ENCODE data around the gene ANKRD18A. TPM values are rescaled to one million over a fixed set of nuclear protein-coding genes. Genes with fewer than 3 reads are reported as not detected.
A peak's percentile ranks its signal among the peaks of the same experiment; 100 is the strongest.

The ANKRD18A gene
- total and polyA plus RNA-seq, 7 donors, result under 0.01 to 1.4 (median 0.14) TPM

- WGBS, 2 donors, result 69 to 74% methylated on average over 3 of the region's 3 CpGs
- peaks cover 0 to 11% (median 0%) of the 10 kb centered on the region in 3 donors for H3K27me3 ChIP-seq
- intact Hi-C loops (cut with DNase I), result no loop called here
Observed at GRCh38 chr9:38634315-38634714, 13.9 kb upstream of the ANKRD18A start.

GRCh38 chr9:38629511-38629910 is 9.1 kb upstream of the ANKRD18A start:
- Histone ChIP-seq H3K27ac (no peak overlapping the region), H3K4me1 (no peaks in the 10 kb centered on the region), H3K27me3 (peaks cover 0 to 6% (median 0%) of the 10 kb centered on the region in 3 donors), H3K4me3 (no peak overlapping the region), H3K36me3 (no peaks in the 10 kb centered on the region), H3K9me3 (no peaks in the 10 kb centered on the region)
- TF ChIP-seq POLR2AphosphoS5 (IDR thresholded peaks at IDR 0.05), result no peak
- no peak for TF ChIP-seq CTCF (IDR thresholded peaks at IDR 0.05)
- no peak for TF ChIP-seq POLR2A (IDR thresholded peaks at IDR 0.05)
- no peak for TF ChIP-seq EP300 (IDR thresholded peaks at IDR 0.05)
- 89 to 91% methylated on average over 4 of the region's 4 CpGs for WGBS, 2 donors
- DNase-seq, result no peak
- intact Hi-C loops (cut with DNase I), result no loop called here

More at GRCh38 chr9:38634315-38634714, 13.9 kb upstream of the ANKRD18A start:
- H3K27ac ChIP-seq, result no peak overlapping the region
- H3K36me3 ChIP-seq, result no peaks in the 10 kb centered on the region
- H3K4me3 ChIP-seq, result no peak overlapping the region
- DNase-seq, result no peak
- TF ChIP-seq EP300 (IDR thresholded peaks at IDR 0.05), result no peak
- no peak for TF ChIP-seq CTCF (IDR thresholded peaks at IDR 0.05)
- TF ChIP-seq POLR2AphosphoS5 (IDR thresholded peaks at IDR 0.05), result no peak
- no peak for TF ChIP-seq POLR2A (IDR thresholded peaks at IDR 0.05)
- H3K9me3 ChIP-seq, result no peaks in the 10 kb centered on the region
- H3K4me1 ChIP-seq, result no peaks in the 10 kb centered on the region

- peaks cover 0 to 6% (median 0%) of the 10 kb centered on the region in 4 donors for H3K9me3 ChIP-seq
- peaks cover 15 to 41% (median 25%) of the 10 kb centered on the region in 3 donors for H3K27me3 ChIP-seq
- H3K4me3 ChIP-seq, result no peak overlapping the region
- peaks cover 0 to 15% (median 13%) of the 10 kb centered on the region in 4 donors for H3K4me1 ChIP-seq
- intact Hi-C loops (cut with DNase I), result no loop called here
- 67 to 89% methylated on average over 2 of the region's 2 CpGs for WGBS, 2 donors
- H3K36me3 ChIP-seq, result no peaks in the 10 kb centered on the region
- DNase-seq, result no peak
- H3K27ac ChIP-seq, result no peak overlapping the region
- TF ChIP-seq EP300 (IDR thresholded peaks at IDR 0.05), result no peak
- TF ChIP-seq POLR2A (IDR thresholded peaks at IDR 0.05), result no peak
- TF ChIP-seq POLR2AphosphoS5 (IDR thresholded peaks at IDR 0.05), result no peak
- no peak for TF ChIP-seq CTCF (IDR thresholded peaks at IDR 0.05)
Observed at GRCh38 chr9:38626006-38626405, 5.6 kb upstream of the ANKRD18A start.

GRCh38 chr9:38622951-38623350 is 2.6 kb upstream of the ANKRD18A start:
- Histone ChIP-seq H3K36me3 (no peaks in the 10 kb centered on the region), H3K4me1 (peaks cover 0 to 31% (median 27%) of the 10 kb centered on the region in 4 donors), H3K9me3 (peaks cover 0 to 6% (median 0%) of the 10 kb centered on the region in 4 donors), H3K27me3 (peaks cover 25 to 69% (median 49%) of the 10 kb centered on the region in 3 donors), H3K27ac (no peak overlapping the region), H3K4me3 (no peak overlapping the region)
- TF ChIP-seq EP300 (IDR thresholded peaks at IDR 0.05) (no peak), CTCF (IDR thresholded peaks at IDR 0.05) (no peak), POLR2AphosphoS5 (IDR thresholded peaks at IDR 0.05) (no peak)
- intact Hi-C loops (cut with DNase I), result no loop called here
- WGBS, 2 donors, result 49 to 69% methylated on average over 2 of the region's 2 CpGs
- DNase-seq, result no peak

GRCh38 chr9:38622288-38622674 is 1.9 kb upstream of the ANKRD18A start:
- DNase-seq, result no peak
- Histone ChIP-seq H3K9me3 (peaks cover 0 to 6% (median 0%) of the 10 kb centered on the region in 4 donors), H3K27ac (no peak overlapping the region), H3K36me3 (no peaks in the 10 kb centered on the region), H3K4me3 (peak overlapping the region in 3 of 4 donors; percentile 33 to 51 (median 50)), H3K27me3 (peaks cover 25 to 74% (median 49%) of the 10 kb centered on the region in 3 donors), H3K4me1 (peaks cover 0 to 31% (median 27%) of the 10 kb centered on the region in 4 donors)
- intact Hi-C loops (cut with DNase I), result no loop called here
- WGBS, 2 donors, result 1 to 3% methylated on average over 30 of the region's 30 CpGs
- no peak for TF ChIP-seq POLR2AphosphoS5 (IDR thresholded peaks at IDR 0.05)
- TF ChIP-seq POLR2A (IDR thresholded peaks at IDR 0.05), result no peak
- TF ChIP-seq CTCF (IDR thresholded peaks at IDR 0.05), result no peak
- no peak for TF ChIP-seq EP300 (IDR thresholded peaks at IDR 0.05)
